GM18520 (cell line): ENCODE measurements around the gene FGF19.
"Not testable (repeated sequence)": the region's sequence is repeated elsewhere in the genome, so short reads cannot be mapped to it uniquely, and the experiment has no call there.

ENCODE experiments used
- ATAC-seq: cut with Tn5 transposase; IDR thresholded peaks from one replicate; pipeline ENCODE4 v1.9.1; 2021; ENCODE audit not compliant: unreplicated experiment

The FGF19 gene

GRCh38 chr11:69697469-69697843 is 6.4 kb downstream of the FGF19 start:
- ATAC-seq, result no peak

- ATAC-seq, result no peak
Measured at GRCh38 chr11:69696749-69697468, 6.9 kb downstream of the FGF19 start.

- ATAC-seq, result not testable (repeated sequence)
Measured at GRCh38 chr11:69695995-69696394, 7.8 kb downstream of the FGF19 start.

GRCh38 chr11:69695581-69695980 is 8.2 kb downstream of the FGF19 start:
- ATAC-seq, result no peak

GRCh38 chr11:69694781-69695180 is 9.0 kb downstream of the FGF19 start:
- ATAC-seq, result no peak

- ATAC-seq, result no peak
Measured at GRCh38 chr11:69692422-69692821, 11.4 kb downstream of the FGF19 start.

- no peak for ATAC-seq
Measured at GRCh38 chr11:69691463-69691862, 12.4 kb downstream of the FGF19 start.

GRCh38 chr11:69689484-69690319 is 14.1 kb downstream of the FGF19 start:
- no peak for ATAC-seq

GRCh38 chr11:69687969-69688771 is 15.7 kb downstream of the FGF19 start:
- not testable (repeated sequence) for ATAC-seq

GRCh38 chr11:69686856-69687255 is 17.0 kb downstream of the FGF19 start:
- no peak for ATAC-seq

GRCh38 chr11:69686452-69686851 is 17.4 kb downstream of the FGF19 start:
- ATAC-seq, result no peak

- no peak for ATAC-seq
Measured at GRCh38 chr11:69685348-69685747, 18.5 kb downstream of the FGF19 start.

GRCh38 chr11:69684651-69685050 is 19.2 kb downstream of the FGF19 start:
- no peak for ATAC-seq

GRCh38 chr11:69683764-69684333 is 20.0 kb downstream of the FGF19 start:
- no peak for ATAC-seq

GRCh38 chr11:69682681-69683326 is 21.0 kb downstream of the FGF19 start:
- ATAC-seq, result no peak

- ATAC-seq, result no peak
Measured at GRCh38 chr11:69682221-69682620, 21.6 kb downstream of the FGF19 start.

- ATAC-seq, result no peak
Measured at GRCh38 chr11:69680688-69681087, 23.1 kb downstream of the FGF19 start.

- no peak for ATAC-seq
Measured at GRCh38 chr11:69677749-69678148, 26.1 kb downstream of the FGF19 start.

- peak; percentile 77 for ATAC-seq
Measured at GRCh38 chr11:69674886-69675714, 28.7 kb downstream of the FGF19 start, which contains the start of gene LTO1. Gene LTO1 (minus strand): TSS chr11:69675353. CDS start chr11:69675239, 114 bp downstream.
